Islet precursor cell (in vitro differentiated cells): Measurements from ENCODE around the gene PLA2G12A.
"Not testable (repeated sequence)": the region's sequence is repeated elsewhere in the genome, so short reads cannot be mapped to it uniquely, and the experiment has no call there.

Experiments used
- DNase-seq: peaks from one replicate; pipeline ENCODE4 v3.0.0-alpha.2; 2018

Gene PLA2G12A

DNA sequence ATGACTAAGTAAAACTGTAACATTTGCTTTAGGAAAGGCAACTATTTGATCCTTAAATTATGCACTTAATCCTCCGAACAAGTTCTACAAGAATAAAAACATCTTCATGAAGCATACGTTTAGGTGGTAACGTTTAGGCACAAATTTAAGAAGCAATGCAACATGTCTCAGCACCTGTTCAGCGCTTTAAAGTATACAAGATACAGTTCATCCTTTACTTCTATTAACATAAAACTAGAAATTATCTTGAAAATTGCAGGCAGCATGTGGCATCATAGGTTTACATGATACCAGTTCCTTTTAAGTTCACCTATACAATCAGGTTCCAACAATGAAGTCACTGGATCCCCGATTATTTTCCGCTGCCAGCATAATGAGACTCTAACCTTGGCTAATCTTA is 1.5 kb downstream of the PLA2G12A start:
- DNase-seq = no peak

DNA sequence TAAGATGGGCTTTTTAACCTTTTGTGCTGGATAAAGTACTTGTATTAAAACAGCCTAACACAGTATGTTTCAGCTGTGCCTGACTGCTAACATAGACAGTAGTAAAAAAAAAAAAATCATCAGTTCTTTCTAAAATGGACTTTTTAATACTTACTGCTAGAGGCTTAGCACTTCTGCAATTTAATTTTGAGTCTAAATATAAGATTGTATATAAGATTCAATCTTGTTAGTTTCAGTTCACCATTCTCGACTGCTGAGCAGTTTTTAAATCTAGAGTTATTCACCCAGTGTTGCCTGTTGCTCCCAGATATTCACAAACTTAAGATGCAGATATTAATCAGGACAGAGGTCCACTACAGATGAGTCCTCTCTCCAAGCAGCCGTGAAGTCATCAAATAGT is 6.8 kb downstream of the PLA2G12A start:
- DNase-seq = no peak

DNA sequence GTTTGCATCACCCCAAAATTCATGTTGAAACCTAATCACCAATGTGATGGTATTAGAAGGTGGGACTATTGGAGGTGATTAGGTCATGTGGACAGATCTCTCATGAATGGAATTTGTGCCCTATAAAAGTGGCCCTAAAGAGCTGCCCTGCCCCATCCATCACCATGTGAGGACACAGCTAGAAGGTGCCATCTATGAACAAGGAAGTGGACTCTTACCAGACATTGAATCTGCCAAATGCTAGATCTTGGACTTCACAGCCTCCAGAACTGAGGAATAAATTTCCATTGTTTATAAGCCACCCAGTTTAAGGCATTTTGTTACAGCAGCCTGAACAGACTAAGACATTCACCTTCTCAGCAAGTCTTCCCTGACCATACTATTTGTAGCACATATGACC is 7.5 kb downstream of the PLA2G12A start:
- DNase-seq = no peak

DNA sequence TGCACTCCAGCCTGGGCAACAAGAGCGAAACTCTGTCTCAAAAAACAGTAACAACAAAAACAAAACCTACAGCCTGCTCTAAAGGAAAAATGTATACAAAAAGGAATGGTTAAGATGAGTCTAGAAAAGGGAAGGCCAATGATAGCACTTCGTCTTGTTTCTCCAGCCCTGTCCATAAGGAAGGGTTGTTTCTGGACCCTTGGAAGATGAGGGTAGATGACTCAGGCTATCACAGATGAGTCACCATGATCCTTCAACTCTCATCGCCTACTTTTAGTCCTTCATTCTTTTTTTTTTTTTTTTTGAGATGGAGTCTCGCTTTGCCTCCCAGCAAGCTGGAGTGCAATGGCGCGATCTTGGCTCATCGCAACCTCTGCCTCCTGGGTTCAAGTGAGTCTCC is 8.8 kb downstream of the PLA2G12A start:
- DNase-seq = no peak

DNA sequence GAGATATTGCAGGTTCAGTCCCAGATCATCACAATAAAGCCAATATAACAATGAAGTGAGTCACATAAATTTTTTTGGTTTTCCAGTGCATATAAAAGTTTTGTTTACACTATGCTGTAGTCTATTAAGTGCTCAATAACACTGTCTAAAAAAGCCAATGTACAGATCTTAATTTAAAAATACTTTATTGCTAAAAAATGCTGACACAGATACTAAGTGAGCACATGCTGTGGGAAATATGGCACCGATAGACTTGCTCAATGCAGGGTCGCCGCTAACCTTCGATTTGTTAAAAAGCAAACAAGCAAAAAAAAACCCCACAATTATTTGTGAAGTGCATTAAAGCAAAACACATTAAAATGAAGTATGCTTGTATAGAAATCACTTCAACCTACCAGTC is 10.3 kb downstream of the PLA2G12A start:
- no peak for DNase-seq

DNA sequence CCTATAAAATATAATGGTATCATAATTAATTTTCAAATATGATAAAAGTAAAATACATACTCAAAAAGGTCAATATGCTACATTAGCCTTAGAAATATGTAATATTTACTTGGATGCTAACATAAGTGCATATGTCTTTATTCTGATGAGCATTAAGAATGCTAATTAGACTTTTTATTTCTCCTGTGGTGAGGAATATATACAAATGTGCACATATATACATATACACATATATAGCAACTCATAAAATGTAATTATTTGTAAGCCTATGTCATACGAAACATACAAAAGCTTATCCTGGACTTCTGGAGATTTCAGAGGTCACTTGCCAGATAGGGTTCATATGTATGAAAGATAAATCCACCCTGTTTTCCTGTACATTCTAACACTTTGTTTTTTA is 11.1 kb downstream of the PLA2G12A start:
- DNase-seq = no peak

DNA sequence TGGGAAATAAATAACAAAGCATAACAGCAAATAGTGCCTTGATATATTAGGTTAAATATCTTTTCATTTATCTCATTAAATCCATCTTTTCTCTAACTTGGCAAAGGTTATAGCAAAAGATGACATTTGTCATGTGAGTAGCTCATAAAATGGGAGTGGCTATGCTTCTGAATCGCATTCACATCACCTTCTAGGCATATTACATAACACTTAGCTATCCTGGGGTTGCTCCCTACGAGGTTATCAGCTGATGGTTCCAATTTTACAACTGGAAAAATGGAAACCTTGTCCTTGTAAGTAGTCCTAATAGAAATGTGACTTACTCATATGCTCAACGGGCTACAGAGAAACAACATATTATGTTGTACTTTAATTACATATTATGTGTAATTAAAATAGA is 16.4 kb downstream of the PLA2G12A start:
- no peak for DNase-seq

DNA sequence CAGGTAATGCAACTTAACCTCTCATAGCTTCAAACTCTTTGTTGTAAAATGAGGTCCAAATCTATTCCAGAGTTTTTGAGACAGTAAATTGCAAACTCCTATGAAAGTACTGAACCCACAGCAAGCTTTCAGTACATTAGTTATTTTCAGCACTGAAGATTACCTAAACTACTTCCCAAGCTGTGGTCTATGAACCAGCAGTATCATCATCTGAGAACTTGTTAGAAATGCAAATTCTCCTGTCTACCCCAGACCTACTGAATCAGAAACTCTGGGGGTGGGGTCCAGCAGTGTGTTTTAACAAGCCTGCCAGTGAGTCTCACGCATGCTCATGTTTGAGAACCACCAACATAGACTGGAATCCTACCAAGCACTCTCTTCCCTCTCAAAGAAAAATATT is 20.9 kb downstream of the PLA2G12A start:
- no peak for DNase-seq

DNA sequence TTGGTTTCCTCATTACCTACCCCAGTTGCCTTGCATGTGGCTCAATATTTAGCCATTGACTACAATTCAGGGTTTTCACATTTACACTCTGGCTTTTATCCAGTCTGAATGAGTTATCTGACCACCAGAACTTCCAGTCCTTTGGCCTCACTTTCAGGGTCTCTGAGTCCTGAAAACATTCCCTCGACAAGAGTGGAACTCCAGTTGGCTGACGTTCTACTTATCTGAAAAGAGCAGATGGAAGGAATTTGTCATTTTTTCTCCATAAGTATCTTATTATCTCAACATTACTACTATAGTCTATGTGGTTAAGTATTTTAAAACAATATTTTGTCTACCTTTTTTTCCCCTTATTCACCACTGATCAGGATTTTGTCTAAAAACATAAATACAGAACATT is 21.4 kb downstream of the PLA2G12A start:
- no peak for DNase-seq

DNA sequence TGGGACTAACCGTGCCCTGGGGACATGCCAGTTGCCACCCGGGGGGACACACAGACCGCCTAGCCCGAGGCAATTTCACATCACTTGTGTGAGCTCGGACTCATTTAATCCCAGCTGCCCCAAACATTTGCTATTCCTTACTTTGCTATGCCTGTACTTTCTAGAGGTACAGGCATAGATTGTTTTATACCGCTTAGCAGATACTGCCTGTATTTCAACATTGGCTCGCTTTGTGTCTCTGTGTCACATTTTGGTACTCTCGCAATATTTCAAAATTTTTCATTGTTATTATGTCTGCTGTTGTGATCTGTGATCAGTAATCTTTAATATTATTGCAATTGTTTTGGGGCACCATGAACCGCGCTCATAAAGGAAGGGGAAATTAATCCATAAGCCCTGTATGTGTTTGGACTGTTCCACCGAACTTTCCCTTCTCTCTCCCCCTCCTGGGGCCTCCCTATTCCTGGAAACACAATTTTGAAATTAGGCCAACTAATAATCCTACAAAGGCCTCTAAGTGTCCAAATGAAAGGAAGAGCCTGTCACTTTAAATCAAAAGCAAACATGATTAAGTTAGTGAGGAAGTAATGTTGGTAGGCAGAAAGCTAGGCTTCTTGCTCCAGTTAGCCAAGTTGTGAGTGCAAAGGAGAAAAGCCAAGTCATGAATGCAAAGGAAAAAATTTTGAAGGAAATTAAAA is 26.1 kb downstream of the PLA2G12A start:
- DNase-seq = no peak

DNA sequence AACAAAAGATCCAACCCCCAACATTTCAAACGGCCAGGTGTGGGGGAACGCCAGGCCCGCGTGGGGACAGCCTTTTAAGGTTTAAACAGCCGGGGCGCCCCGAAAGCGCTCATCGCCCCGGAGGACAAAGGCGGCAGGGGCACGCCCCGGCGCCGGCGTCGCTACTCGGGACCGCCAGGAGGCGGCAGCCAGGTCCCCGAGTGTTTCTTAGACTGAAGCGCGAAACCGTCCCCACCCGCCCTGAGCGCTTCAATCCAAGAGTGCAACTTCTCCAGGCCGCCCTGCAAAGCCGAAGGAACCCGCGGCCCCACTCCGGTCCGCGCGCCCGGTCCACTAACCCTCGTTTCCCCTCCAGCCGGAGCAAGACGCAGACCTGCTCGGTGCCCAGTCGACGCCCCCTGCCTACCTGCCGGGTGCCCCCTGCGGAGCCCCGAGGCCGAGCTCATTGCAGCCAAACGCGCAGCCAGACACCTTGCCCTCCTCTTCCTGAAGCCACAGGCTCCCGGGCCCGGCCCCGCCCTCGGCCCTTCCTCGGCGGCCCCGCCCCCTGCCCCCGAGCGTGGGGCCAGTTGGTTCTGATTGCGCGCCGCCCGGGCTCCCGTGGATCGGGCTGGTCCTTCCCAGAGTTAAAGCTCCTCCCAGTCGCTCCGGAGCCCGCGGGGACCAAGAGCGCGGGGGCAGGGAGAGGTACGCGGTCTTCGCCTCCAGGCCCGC is 26.8 kb downstream of the PLA2G12A start, which contains the start of gene CASP6:
Gene CASP6 (minus strand): TSS at position 496 of the 714 bp plus-strand sequence. CDS start 50 bp downstream, at position 446.
- DNase-seq = peak; percentile 89

DNA sequence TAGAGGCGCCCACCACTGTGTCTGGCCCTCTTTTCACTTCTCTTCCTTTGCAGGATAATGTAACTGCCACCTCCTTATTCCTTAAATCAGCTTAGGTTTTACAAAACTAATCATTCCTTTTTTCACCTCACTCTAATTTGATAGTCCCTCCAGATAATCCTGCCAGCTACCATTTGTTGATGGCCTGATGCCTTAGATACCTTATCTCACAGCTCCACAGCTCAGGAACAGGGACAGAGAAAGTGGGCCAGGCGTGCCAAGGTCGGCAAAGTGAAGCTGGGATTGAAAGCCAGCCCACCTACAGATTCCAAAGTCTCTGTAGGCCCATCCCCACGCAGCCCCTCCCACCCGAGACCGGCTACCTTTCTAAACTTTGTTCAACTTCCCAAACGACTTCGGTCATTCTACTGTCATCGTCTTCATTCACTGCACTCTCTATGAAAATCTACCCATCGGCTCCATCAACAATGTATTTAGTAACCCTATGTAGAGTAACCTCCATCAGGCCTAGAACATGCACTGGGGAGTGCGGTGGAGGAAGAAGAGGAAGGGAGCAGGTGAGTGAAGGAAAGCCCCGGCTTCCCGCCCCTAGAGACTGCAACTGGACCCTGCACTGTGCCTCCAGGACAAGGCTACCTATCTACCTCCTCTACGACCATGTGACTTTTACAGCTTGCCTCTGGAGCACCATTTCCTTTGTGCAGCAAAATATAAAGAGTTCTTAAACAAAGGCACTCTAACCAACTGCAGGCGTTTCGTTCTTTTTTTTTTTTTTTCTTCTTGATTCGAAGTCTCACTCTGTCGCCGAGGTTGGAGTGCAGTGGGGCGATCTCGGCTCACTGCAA is 28.1 kb downstream of the PLA2G12A start:
- peak; percentile 56 for DNase-seq

DNA sequence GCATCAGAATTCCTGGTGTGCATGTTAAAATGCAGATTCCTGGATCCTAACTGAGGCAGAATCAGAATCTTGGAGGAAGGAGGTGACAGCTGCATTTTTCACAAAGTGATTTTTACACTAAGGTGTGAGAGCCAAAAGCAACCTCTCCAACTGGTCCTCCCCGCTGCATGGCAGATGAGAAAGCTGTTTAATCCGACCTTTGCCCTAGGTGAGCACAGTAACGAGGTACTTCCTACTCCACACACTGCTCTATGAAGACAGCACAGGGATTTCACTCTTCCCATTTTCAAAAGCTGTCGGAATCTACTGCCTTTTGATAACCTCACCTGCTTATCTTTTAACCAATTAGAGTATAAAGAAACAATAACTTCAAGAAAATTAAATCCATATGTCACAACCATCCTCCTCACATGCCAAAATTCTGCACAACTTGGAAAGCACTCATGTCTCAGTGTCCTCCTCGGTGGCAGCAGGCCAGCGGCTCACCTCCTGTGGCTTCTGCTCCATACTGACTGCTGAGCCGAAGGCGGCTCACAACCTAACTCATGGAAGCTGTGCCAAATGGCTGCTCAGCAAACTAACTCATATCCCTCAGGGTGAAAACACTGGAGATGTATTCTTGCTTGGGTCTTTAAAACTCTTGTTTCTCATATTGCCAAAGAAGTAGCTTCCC is 30.2 kb downstream of the PLA2G12A start:
- DNase-seq = no peak

DNA sequence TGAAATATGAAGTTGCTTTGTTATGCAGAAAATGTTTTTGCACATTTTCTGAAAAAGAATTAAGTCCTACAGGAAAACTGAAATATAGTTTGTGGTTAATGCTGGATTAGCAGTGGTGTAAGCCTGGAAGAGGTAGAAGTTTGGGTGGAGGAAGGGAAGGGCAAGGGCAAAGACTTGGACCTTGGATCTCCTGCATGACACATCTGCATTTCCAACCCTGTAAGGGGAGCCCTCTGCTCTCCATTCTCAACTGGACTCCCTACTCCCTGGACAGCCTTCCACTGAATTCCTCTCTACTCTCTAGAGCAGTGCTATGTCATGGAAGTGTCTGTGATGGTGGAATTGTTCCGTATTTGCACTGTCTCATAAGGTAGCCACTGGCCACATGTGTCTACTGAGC is 31.2 kb downstream of the PLA2G12A start:
- no peak for DNase-seq

DNA sequence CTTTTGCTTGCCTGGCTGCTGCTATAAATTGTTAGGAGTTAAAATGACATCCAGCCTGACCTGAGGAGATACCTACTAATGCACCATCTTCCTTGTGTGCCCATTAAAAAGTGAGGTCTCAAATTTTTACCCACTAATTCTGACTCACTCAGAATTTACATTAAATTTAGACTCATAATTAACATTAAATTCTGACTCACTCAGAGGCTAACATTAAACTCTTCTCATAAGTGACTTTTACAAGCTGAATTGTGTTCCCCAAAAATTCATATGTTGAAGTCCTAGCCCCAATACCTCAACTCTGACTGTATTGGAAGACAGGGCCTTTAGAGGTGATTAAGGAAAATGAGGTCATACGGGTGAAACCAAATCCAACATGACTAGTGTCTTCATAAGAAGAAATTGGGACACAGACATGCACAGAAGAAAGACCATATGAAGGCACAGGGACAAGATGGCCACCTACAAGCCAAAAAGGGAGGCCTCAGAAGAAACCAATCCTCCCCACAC is 38.4 kb downstream of the PLA2G12A start:
- no peak for DNase-seq

DNA sequence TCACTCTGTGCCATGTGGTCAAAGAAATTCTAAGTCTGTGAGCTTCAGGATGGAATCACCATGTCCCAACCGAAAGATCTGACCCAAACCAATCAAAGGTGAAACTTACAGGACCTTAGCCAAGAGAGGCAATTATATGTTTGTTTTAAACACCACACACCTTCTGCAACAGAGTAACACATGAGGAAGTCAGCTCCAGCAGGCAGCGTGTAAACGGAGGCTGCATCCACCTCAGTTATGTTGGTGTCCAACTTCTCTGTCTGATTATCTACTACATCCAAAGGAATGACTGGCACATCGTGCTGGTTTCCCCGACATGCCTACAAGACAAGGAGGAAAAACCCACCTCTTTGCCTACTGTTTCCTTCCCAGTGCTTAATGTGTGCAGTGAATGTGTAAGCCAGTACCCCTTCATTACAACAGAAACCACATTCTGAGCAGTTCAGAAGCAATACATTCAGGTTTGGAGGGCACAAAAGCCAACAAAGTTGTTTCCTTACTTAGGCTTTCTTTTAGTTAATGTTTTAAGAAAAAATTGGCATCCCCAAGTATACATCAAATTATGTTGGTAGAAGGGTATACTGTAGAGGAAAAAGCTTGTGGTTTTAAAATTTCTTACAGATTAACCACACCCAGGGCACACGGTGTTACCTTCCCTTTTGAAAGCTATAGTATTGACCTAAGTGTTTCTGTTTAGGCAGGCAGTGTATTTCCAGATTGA is 39.0 kb downstream of the PLA2G12A start:
- no peak for DNase-seq

DNA sequence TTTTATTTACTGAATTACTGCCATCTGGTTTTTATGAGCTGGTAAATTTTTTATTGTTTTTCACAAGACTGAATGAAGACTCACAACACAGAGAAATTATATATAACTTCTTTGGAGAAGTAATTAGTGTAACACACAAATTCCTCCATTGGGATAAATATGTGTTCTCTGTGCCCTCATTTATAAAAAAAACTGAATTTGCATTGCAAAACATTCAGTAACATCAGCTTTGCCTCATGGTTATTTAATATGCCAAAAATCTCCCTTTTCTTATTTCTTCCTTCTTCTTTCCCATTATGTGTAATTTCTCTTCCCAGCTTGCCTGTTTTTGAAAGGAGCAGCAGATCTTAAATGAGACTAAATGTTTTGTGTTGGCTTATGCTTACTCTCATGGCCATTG is 45.1 kb downstream of the PLA2G12A start:
- DNase-seq = no peak

DNA sequence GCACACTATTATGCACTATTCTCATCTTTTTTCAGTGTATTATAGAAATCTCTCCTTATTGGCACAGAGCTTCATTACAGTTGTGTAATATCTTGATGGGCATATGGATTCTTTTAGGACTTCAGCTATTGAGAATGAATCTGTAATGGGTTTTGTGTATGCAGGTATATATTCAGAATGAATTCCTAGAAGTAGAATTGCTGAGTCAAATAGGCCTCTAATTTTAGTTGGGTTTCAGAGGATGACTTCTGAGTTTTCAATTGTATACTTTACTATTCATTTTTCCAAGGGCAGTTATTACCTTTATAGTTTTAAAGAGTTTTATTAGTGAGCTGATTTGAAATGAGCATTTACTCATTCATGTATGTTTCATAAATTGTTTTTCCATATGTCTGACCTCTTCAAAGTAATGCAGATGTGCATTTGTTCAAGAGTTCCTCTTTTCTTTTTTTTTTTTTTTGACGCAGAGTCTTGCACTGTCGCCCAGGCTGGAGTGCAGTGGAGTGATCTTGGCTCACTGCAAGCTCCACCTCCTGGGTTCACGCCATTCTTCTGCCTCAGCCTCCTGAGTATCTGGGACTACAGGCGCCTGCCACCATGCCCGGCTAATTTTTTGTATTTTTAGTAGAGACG is 46.1 kb downstream of the PLA2G12A start:
- no peak for DNase-seq

DNA sequence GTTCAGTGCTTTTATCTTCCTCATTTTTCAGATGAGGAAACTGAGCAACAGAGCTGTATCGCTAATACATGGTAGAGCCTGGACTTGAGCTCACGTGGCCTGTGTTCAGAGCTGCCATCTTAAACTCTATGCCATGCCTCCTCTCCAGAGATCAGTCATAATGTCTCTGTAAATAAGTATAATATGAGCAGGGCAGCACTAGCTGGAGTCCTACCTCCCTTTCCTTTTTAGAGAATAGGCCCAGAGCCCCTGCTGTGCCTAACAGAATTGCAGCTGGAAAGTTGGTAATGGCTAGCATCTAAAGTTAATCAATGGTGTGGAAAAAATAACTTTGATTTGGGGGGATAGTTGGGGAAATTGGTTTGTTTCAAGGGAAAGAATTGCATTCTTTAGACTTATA is 47.0 kb downstream of the PLA2G12A start:
- no peak for DNase-seq

DNA sequence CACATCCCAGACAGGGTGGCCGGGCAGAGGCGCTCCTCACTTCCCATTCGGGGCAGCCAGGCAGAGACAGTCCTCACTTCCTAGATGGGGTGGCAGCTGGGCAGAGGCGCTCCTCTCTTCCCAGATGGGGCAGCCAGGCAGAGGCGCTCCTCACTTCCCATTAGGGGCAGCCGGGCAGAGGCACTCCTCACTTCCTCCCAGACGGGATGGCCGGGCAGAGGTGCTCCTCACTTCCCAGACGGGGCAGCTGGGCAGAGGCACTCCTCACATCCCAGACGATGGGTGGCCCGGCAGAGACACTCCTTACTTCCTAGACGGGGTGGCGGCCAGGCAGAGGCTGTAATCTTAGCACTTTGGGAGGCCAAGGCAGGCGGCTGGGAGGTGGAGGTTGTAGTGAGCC is 50.9 kb downstream of the PLA2G12A start:
- not testable (repeated sequence) for DNase-seq

DNA sequence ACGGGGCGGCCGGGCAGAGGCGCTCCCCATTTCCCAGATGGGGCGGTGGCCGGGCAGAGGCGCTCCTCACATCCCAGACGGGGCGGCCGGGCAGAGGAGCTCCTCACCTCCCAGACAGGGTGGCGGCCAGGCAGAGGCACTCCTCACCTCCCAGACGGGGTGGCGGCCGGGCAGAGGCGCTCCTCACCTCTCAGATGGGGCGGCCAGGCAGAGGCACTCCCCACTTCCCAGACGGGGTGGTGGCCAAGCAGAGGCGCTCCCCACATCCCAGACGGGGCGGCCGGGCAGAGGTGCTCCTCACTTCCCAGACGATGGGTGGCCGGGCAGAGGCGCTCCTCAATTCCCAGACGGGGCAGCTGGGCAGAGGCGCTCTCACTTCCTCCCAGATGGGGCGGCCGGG is 51.4 kb downstream of the PLA2G12A start:
- DNase-seq = not testable (repeated sequence)

DNA sequence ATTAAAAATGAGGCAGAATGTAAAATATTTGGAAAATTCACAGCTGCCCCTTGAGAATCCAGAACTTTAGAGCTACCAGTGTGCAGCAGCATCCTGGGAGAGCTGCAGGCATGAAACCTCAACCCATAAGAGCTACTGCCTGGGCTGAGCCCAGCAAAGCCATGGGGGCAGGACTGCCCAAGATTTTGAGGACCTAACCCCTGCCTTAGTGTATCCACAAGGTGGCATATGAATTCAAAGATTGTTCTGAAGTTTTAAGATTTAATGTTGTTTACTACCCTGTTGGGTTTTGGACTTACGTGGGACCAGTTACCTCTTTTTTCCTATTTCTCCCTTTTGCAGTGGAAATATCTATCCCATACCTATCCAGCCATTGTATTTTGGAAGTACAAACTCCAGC is 53.0 kb downstream of the PLA2G12A start:
- no peak for DNase-seq
